Bronchial epithelial cell (primary cell): ENCODE results near the gene NUP210. TPM values are rescaled to one million over a fixed set of nuclear protein-coding genes. Genes with fewer than 3 reads are reported as not detected.
A peak's percentile ranks its signal among the peaks of the same experiment; 100 is the strongest.
"Not testable (repeated sequence)": the region's sequence is repeated elsewhere in the genome, so short reads cannot be mapped to it uniquely, and the experiment has no call there.

Experiments used
- DNase-seq: peaks from one replicate; pipeline ENCODE4 v3.0.0-alpha.2; 2010; ENCODE audit warnings: low read depth
- FAIRE-seq: peaks from 2 replicates; lab custom pipeline; 2011; peaks lifted over from hg19 to GRCh38; lab: Jason Lieb, UNC
- H3K27me3 ChIP-seq: 2 replicates; pipeline ENCODE4 v1.5.1; 2011; ENCODE audit warnings: low read length; ENCODE audit not compliant: control insufficient read depth, insufficient read depth
- H3K36me3 ChIP-seq: 2 replicates; pipeline ENCODE4 v1.5.1; 2011; ENCODE audit warnings: low read length; ENCODE audit not compliant: control insufficient read depth, insufficient read depth
- H3K4me3 ChIP-seq: 2 replicates; pipeline ENCODE4 v1.5.1; 2011; ENCODE audit warnings: mild to moderate bottlenecking, low read depth, low read length, control low read depth
- total RNA-seq: library from RNA; depleted of rRNA; stranded (reverse); fragments of >200 nt; gene quantifications from 2 replicates; pipeline ENCODE4 v1.2.1, GENCODE V29; 2014
- TF ChIP-seq, protein P1 (sequence below): IDR thresholded peaks from 2 replicates; pipeline ENCODE4 v1.5.1; 2011; ENCODE audit warnings: mild to moderate bottlenecking, moderate library complexity, low read length, control low read depth, inconsistent platforms; ENCODE audit not compliant: insufficient read depth, severe bottlenecking

The NUP210 gene
- total RNA-seq, 1 donor from 2014 or later = not detected

DNA sequence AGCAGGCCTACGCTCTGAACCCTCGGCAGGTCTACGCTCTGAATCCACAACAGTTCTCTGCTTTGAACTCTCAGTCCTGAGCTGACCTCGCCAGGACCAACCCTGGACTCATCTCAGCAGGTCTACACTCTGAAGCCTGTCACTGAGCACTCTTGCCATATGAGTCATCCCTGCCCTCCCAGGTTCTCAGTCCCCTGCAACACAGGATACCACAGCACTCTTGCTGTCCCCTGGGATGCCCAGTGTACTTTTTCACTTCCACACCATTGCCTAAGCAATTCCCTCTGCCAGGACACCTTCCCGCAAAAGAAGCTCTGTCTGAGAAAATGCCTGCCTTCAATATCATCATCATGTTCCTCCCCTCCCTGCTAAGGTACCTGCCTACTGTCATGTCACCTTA, 42.0 kb downstream of the NUP210 start:
- H3K27me3 ChIP-seq = no peaks in the 10 kb centered on the region
- DNase-seq (no peak), FAIRE-seq (peak; percentile 32)
- H3K4me3 ChIP-seq = no peak overlapping the region
- no peaks in the 10 kb centered on the region for H3K36me3 ChIP-seq
- TF ChIP-seq, protein P1, sequence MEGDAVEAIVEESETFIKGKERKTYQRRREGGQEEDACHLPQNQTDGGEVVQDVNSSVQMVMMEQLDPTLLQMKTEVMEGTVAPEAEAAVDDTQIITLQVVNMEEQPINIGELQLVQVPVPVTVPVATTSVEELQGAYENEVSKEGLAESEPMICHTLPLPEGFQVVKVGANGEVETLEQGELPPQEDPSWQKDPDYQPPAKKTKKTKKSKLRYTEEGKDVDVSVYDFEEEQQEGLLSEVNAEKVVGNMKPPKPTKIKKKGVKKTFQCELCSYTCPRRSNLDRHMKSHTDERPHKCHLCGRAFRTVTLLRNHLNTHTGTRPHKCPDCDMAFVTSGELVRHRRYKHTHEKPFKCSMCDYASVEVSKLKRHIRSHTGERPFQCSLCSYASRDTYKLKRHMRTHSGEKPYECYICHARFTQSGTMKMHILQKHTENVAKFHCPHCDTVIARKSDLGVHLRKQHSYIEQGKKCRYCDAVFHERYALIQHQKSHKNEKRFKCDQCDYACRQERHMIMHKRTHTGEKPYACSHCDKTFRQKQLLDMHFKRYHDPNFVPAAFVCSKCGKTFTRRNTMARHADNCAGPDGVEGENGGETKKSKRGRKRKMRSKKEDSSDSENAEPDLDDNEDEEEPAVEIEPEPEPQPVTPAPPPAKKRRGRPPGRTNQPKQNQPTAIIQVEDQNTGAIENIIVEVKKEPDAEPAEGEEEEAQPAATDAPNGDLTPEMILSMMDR = no peak

DNA sequence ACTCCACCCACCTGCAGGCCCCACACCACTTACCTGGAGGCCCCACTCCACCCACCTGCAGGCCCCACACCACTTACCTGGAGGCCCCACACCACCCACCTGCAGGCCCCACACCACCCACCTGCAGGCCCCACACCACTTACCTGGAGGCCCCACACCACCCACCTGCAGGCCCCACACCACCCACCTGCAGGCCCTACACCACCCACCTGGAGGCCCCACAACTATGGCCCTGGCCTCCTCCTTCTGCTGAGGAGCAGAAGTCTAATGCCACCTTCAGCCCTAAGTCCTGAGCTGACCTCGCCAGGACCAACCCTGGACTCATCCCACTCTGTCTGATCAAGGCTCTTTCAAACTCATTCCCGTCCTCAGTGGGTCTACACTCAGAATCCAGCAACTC, 42.4 kb downstream of the NUP210 start:
- not testable (repeated sequence) for FAIRE-seq, DNase-seq, H3K4me3 ChIP-seq, H3K36me3 ChIP-seq, H3K27me3 ChIP-seq

GRCh38 chr3:13377021-13377420, 43.1 kb downstream of the NUP210 start:
- Histone ChIP-seq H3K4me3 (no peak overlapping the region), H3K36me3 (no peaks in the 10 kb centered on the region), H3K27me3 (no peaks in the 10 kb centered on the region)
- TF ChIP-seq, protein P1 = no peak
- no peak for FAIRE-seq
- DNase-seq = no peak

GRCh38 chr3:13376091-13376490, 44.0 kb downstream of the NUP210 start:
- TF ChIP-seq, protein P1 = no peak
- no peak for DNase-seq
- H3K27me3 ChIP-seq = no peaks in the 10 kb centered on the region
- H3K36me3 ChIP-seq = no peaks in the 10 kb centered on the region
- FAIRE-seq = no peak
- H3K4me3 ChIP-seq = no peak overlapping the region

- Histone ChIP-seq H3K36me3 (no peaks in the 10 kb centered on the region), H3K27me3 (no peaks in the 10 kb centered on the region), H3K4me3 (no peak overlapping the region)
- DNase-seq (no peak), FAIRE-seq (no peak)
- TF ChIP-seq, protein P1 = no peak
Observed at GRCh38 chr3:13375464-13375863, 44.7 kb downstream of the NUP210 start.

GRCh38 chr3:13373975-13374586, 46.0 kb downstream of the NUP210 start:
- TF ChIP-seq, protein P1 = no peak

More at GRCh38 chr3:13373975-13374586, 46.0 kb downstream of the NUP210 start:
- DNase-seq (no peak), FAIRE-seq (peak; percentile 97)
- H3K27me3 ChIP-seq = no peaks in the 10 kb centered on the region
- H3K36me3 ChIP-seq = no peaks in the 10 kb centered on the region
- no peak overlapping the region for H3K4me3 ChIP-seq
